Suprapubic skin (tissue), 4 donors: ENCODE data around the gene RHOT1.

ENCODE experiments used
- EP300 ChIP-seq: sonication (generic); formaldehyde crosslinking; IDR thresholded peaks from one replicate; pipeline ENCODE4 v1.6.1; 2017; ENCODE audit warnings: antibody characterized with exemption
- POLR2A ChIP-seq, 2 donors: fragments of 450-650 bp; IDR thresholded peaks; one replicate each; pipeline ENCODE4 v1.6.1; 2017; ENCODE audit warnings: antibody characterized with exemption in 2 of 2, mild to moderate bottlenecking in 2 of 2, moderate library complexity in 2 of 2
- POLR2AphosphoS5 ChIP-seq, 3 donors: sonication (generic); formaldehyde crosslinking; IDR thresholded peaks; one replicate each; pipeline ENCODE4 v1.6.1; 2017; ENCODE audit warnings: antibody characterized with exemption in 3 of 3

DNA sequence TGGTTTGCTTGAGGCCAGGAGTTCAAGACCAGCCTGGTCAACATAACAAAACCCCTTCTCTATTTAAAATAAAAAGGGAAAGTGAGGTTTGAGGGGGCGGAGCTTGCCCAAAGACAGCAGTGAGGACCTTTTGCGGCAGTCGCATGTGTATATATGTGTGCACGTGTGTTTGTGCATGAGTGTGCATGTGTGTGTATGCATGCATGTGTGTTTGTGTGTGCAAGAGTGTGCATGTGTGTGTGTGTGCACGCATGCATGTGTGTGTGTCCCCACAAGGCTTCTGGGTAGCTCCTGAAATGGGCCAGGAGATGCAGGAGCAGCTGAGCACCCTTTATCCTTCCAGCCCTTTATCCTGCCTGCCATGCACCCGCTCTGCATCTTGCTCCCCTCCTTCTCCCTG, 132.3 kb downstream of the RHOT1 start:
- TF ChIP-seq POLR2AphosphoS5 (IDR thresholded peaks at IDR 0.05) = no peak
- no peak for TF ChIP-seq POLR2A (IDR thresholded peaks at IDR 0.05)
- TF ChIP-seq EP300 = no peak
